A549 treated with DMSO at 1 μM for 4 hours (cell line): ENCODE measurements around the gene KRTAP4-7. TPM values are rescaled to one million over a fixed set of nuclear protein-coding genes. Genes with fewer than 3 reads are reported as not detected.

Experiments used
- total RNA-seq: library from RNA; stranded (reverse); fragments of 200-300 nt; extraction: Qiagen RNA extraction; gene quantifications from 5 replicates; pipeline ENCODE4 v1.2.3, GENCODE V29; 2022; ENCODE audit warnings: low read depth

KRTAP4-7 gene
- not detected in 5 replicates for total RNA-seq

GRCh38 chr17:41084100-41084856 is at the start of gene KRTAP4-7:
TSS of gene KRTAP4-7 (plus strand) at chr17:41084150. CDS start at chr17:41084207, 57 bp downstream.

DNA sequence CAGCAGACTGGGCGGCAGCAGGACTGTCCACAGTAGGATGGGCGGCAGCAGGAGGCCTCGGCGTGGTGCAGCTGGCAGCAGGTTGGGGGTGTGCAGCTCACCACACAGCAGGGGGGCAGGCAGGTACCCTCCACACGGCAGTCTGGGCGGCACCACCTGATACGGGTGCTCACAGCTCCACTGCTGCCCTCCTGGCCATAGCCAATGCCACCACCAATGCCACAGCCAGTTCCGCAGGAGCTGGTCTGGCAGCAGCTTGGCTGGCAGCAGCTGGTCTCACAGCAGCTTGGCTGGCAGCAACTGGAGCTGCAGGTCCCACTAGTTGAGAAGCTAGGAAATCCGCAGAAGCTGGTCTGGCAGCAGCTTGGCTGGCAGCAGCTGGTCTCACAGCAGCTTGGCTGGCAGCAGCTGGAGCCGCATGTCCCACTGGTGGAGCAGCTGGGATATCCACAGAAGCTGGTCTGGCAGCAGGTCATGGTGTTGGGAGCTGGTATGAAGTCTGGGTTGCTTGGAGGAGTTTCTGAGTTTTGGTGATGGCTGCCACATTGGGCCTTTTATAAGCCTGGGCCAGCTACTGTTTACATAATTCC is 49.5 kb upstream of the KRTAP4-7 start, which contains the start of gene KRTAP1-3:
TSS of gene KRTAP1-3 (minus strand) at position 529 of the 590 bp plus-strand sequence. CDS start at position 476, 53 bp downstream.

GRCh38 chr17:41040783-41041571 is 43.0 kb upstream of the KRTAP4-7 start, which contains the start of gene KRTAP1-1:
TSS of gene KRTAP1-1 (minus strand) at chr17:41041450. CDS start at chr17:41041397, 53 bp downstream.

DNA sequence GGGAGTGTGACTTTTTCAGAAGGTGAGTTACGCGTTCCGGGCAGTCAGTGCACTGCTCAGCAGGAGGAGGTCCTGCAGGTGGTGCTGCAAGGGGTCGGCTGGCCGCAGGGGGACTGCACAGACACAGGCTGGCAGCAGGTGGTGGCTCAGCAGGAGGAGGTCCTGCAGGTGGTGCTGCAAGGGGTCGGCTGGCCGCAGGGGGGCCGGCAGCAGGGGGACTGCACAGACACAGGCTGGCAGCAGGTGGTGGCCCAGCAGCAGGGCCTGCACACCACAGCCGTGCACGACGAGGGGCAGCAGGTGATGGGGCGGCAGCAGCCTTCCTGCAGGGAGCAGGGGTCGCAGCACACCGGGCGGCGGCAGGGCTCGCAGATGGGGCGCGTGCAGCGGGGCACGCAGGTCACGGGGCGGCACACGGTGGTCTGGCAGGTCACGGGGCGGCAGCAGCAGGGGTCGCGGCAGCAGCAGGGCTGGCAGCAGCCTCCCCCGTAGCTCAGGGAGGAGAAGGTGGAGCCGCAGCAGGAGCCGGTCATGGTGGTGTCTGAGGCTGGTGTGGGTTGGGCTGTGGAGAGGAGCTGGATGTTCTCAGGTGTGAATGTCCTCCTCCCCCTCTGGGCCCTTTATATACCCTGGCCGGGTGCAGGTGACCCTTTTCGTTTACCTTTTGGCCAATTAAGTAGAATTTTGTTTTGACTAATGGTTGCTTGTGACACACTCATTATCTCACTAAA is 37.0 kb upstream of the KRTAP4-7 start, which contains the start of gene KRTAP2-1:
TSS of gene KRTAP2-1 (minus strand) at position 582 of the 731 bp plus-strand sequence. CDS start at position 533, 49 bp downstream.

DNA sequence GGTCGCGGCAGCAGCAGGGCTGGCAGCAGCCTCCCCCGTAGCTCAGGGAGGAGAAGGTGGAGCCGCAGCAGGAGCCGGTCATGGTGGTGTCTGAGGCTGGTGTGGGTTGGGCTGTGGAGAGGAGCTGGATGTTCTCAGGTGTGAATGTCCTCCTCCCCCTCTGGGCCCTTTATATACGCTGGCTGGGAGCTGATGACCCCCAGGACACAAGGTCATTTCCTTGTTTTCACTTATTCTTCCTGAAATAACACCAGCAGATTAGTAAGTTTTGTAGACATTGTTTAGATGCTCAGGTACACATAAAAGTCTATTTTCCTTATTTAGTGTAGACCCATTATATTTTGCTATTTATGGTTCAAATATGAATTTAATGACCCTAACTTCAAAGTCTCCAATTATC is 28.8 kb upstream of the KRTAP4-7 start, which contains the start of gene KRTAP2-2:
TSS of gene KRTAP2-2 (minus strand) at position 101 of the 400 bp plus-strand sequence. CDS start at position 82, 19 bp downstream.

DNA sequence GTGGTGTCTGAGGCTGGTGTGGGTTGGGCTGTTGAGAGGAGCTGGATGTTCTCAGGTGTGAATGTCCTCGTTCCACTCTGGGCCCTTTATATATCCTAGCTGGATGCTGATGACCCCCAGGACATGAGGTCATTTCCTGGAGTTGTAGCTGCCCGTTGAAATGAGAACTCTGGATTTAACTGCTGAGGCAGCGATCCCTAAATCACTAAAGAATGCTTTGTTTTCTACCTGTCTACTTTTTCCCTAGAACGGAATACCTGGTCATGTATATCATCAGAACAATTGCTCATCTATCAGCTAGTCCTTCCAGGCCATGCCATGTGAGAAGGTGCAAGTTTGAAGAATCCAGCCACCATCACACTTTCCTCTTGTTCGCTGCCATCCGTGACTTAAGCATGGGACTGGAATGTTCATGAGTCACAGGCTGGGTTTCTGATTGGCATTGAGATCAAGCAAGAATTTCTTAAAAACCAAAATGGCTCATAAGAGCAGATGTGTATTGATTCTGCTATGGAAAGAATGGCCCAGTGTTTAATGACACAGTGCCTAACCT is 23.8 kb upstream of the KRTAP4-7 start, which contains the start of gene KRTAP2-3:
TSS of gene KRTAP2-3 (minus strand) at position 63 of the 553 bp plus-strand sequence. CDS start 64 bp downstream, outside the sequence.

GRCh38 chr17:41065829-41066624 is 17.9 kb upstream of the KRTAP4-7 start, which contains the start of gene KRTAP2-4:
TSS of gene KRTAP2-4 (minus strand) at chr17:41065879. CDS start at chr17:41065845, 34 bp downstream.

GRCh38 chr17:41098042-41098441 is 14.1 kb downstream of the KRTAP4-7 start, which contains the start of gene KRTAP4-8:
TSS of gene KRTAP4-8 (minus strand) at chr17:41098142. CDS start at chr17:41098084, 58 bp downstream.

DNA sequence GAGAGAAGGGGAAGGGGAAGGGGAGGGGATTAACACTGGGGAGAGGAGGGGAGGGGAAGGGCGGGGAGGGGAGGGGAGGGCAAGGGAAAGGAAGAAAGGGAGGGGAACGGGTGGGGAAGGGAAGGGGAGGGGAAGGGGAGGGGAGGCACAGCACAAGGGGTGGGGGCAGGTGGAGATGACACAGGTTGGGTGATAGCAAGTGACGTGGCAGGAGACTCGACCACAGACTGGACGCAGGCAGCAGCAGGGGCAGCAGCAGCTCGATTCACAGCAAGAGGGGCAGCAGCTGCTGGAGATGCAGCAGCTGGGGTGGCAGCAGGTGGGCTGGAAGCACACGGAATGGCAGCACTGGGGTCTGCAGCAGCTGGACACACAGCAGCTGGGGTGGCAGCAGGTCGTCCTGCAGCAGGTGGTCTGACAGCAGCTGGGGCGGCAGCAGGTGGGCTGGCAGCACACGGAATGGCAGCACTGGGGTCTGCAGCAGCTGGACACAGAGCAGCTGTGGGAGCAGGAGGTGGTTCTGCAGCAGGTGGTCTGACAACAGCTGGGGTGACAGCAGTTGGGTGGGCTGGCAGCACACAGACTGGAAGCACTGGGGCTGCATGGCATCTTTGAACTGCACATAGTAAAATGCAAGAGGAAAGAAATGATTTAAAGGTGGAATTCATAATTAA is 17.8 kb downstream of the KRTAP4-7 start, which contains the start of gene KRTAP4-16:
TSS of gene KRTAP4-16 (minus strand) at position 624 of the 674 bp plus-strand sequence. CDS start at position 624, 0 bp downstream.

DNA sequence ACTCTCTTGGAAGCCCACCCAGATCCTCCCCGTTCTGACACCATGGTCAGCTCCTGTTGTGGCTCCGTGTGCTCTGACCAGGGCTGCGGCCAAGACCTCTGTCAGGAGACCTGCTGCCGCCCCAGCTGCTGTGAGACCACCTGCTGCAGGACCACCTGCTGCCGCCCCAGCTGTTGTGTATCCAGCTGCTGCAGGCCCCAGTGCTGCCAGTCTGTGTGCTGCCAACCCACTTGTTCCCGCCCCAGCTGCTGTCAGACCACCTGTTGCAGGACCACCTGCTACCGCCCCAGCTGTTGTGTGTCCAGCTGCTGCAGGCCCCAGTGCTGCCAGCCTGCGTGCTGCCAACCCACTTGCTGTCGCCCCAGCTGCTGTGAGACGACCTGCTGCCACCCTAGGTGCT is 21.4 kb downstream of the KRTAP4-7 start, which contains the start of gene KRTAP4-9:
TSS of gene KRTAP4-9 (plus strand) at position 43 of the 400 bp plus-strand sequence. CDS start at position 43, 0 bp downstream.

GRCh38 chr17:41117846-41118386 is 34.0 kb downstream of the KRTAP4-7 start, which contains the start of gene KRTAP4-11:
TSS of gene KRTAP4-11 (minus strand) at chr17:41118373. CDS start at chr17:41118315, 58 bp downstream.

GRCh38 chr17:41123991-41124371 is 40.0 kb downstream of the KRTAP4-7 start, which contains the start of gene KRTAP4-12:
TSS of gene KRTAP4-12 (minus strand) at chr17:41124182. CDS start at chr17:41124122, 60 bp downstream.

Other genes starting within 250 kb of the KRTAP4-7 start
- not detected in 5 replicates for gene KRT12, start 216.9 kb upstream of the KRTAP4-7 start, total RNA-seq
- gene KRT20, start 198.9 kb upstream of the KRTAP4-7 start, total RNA-seq, result 0.29 to 0.47 TPM (median 0.32 TPM) in 5 replicates
- gene KRT23, start 146.5 kb upstream of the KRTAP4-7 start, total RNA-seq, result 0.09 to 0.18 TPM (median 0.10 TPM) in 3 of 5 replicates, not detected in the others
- not detected in 5 replicates for gene KRT39, start 117.2 kb upstream of the KRTAP4-7 start, total RNA-seq
- gene KRT40, start 99.8 kb upstream of the KRTAP4-7 start, total RNA-seq, result not detected in 5 replicates
- gene KRTAP3-3, start 90.0 kb upstream of the KRTAP4-7 start, total RNA-seq, result not detected in 5 replicates
- 0.26 to 0.35 TPM (median 0.34 TPM) in 3 of 5 replicates, not detected in the others for gene KRTAP3-2, start 84.2 kb upstream of the KRTAP4-7 start, total RNA-seq
- not detected in 5 replicates for gene KRTAP3-1, start 75.0 kb upstream of the KRTAP4-7 start, total RNA-seq
- 0.08 TPM in 1 of 5 replicates, not detected in the others for gene KRTAP1-5, start 56.9 kb upstream of the KRTAP4-7 start, total RNA-seq
- not detected in 5 replicates for gene KRTAP1-4, start 54.0 kb upstream of the KRTAP4-7 start, total RNA-seq
- not detected in 5 replicates for gene KRTAP1-3, start 49.3 kb upstream of the KRTAP4-7 start, total RNA-seq
- gene KRTAP1-1, start 42.7 kb upstream of the KRTAP4-7 start, total RNA-seq, result not detected in 5 replicates
- not detected in 5 replicates for gene KRTAP2-1, start 36.8 kb upstream of the KRTAP4-7 start, total RNA-seq
- gene KRTAP2-2, start 28.9 kb upstream of the KRTAP4-7 start, total RNA-seq, result not detected in 5 replicates
- gene KRTAP2-3, start 24.0 kb upstream of the KRTAP4-7 start, total RNA-seq, result 0.12 to 0.13 TPM in 2 of 5 replicates, not detected in the others
- not detected in 5 replicates for gene KRTAP2-4, start 18.3 kb upstream of the KRTAP4-7 start, total RNA-seq
- not detected in 5 replicates for gene KRTAP4-8, start 14.0 kb downstream of the KRTAP4-7 start, total RNA-seq
- not detected in 5 replicates for gene KRTAP4-16, start 18.1 kb downstream of the KRTAP4-7 start, total RNA-seq
- 0.20 TPM in 1 of 5 replicates, not detected in the others for gene KRTAP4-9, start 21.2 kb downstream of the KRTAP4-7 start, total RNA-seq
- gene KRTAP4-11, start 34.2 kb downstream of the KRTAP4-7 start, total RNA-seq, result not detected in 5 replicates
- not detected in 5 replicates for gene KRTAP4-12, start 40.0 kb downstream of the KRTAP4-7 start, total RNA-seq
- gene KRTAP4-6, start 56.4 kb downstream of the KRTAP4-7 start, total RNA-seq, result not detected in 5 replicates
- gene KRTAP4-5, start 65.7 kb downstream of the KRTAP4-7 start, total RNA-seq, result not detected in 5 replicates
- not detected in 5 replicates for gene KRTAP4-4, start 76.6 kb downstream of the KRTAP4-7 start, total RNA-seq
- not detected in 5 replicates for gene KRTAP4-3, start 84.1 kb downstream of the KRTAP4-7 start, total RNA-seq
- not detected in 5 replicates for gene KRTAP4-2, start 94.1 kb downstream of the KRTAP4-7 start, total RNA-seq
- 0.15 to 0.30 TPM (median 0.20 TPM) in 4 of 5 replicates, not detected in the other for gene KRTAP4-1, start 100.8 kb downstream of the KRTAP4-7 start, total RNA-seq
- not detected in 5 replicates for gene KRTAP9-1, start 105.7 kb downstream of the KRTAP4-7 start, total RNA-seq
- not detected in 5 replicates for gene KRTAP9-2, start 142.5 kb downstream of the KRTAP4-7 start, total RNA-seq
- gene KRTAP9-3, start 148.3 kb downstream of the KRTAP4-7 start, total RNA-seq, result not detected in 5 replicates
- not detected in 5 replicates for gene KRTAP9-8, start 153.8 kb downstream of the KRTAP4-7 start, total RNA-seq
- not detected in 5 replicates for gene KRTAP9-4, start 165.5 kb downstream of the KRTAP4-7 start, total RNA-seq
- gene KRTAP9-9, start 171.2 kb downstream of the KRTAP4-7 start, total RNA-seq, result not detected in 5 replicates
- not detected in 5 replicates for gene KRTAP9-6, start 181.2 kb downstream of the KRTAP4-7 start, total RNA-seq
- not detected in 5 replicates for gene KRTAP9-7, start 191.5 kb downstream of the KRTAP4-7 start, total RNA-seq
- gene KRTAP29-1, start 218.7 kb downstream of the KRTAP4-7 start, total RNA-seq, result not detected in 5 replicates
- gene KRTAP16-1, start 225.2 kb downstream of the KRTAP4-7 start, total RNA-seq, result not detected in 5 replicates
- gene KRTAP17-1, start 231.6 kb downstream of the KRTAP4-7 start, total RNA-seq, result not detected in 5 replicates